SK-N-SH (cell line): ENCODE data around the gene RBMS3. TPM values are rescaled to one million over a fixed set of nuclear protein-coding genes. Genes with fewer than 3 reads are reported as not detected.

ENCODE experiments used
- CTCF ChIA-PET: fragments of 300-600, 350-600 bp; formaldehyde crosslinking; extraction: SDS; loops from one replicate; lab custom pipeline; 2021; lab: Yijun Ruan, JAX
- POLR2A ChIA-PET: fragments of 350-600 bp; sonication (Branson Sonifier 250); formaldehyde crosslinking; extraction: SDS; loops from one replicate; lab custom pipeline; 2020; ENCODE audit warnings: antibody characterized with exemption, inconsistent platforms; lab: Yijun Ruan, JAX
- DNase-seq: peaks from one replicate; pipeline ENCODE4 v3.0.0; 2012
- H2AFZ ChIP-seq: fragments of 200-600 bp; sonication (generic); 2 replicates; pipeline ENCODE4 v1.8.1; 2016; ENCODE audit warnings: antibody characterized with exemption, mild to moderate bottlenecking, low read depth
- H3F3A ChIP-seq: fragments of 200-600 bp; sonication (generic); replicated peaks from 2 replicates; pipeline ENCODE3; 2016; ENCODE audit warnings: antibody characterized with exemption, mild to moderate bottlenecking; ENCODE audit not compliant: insufficient read depth
- H3K27ac ChIP-seq, 2 experiments: fragments of 200-500 bp in 1 of 2; fragments of 200-600 bp in 1 of 2; sonication (Bioruptor generic) in 1 of 2; sonication (generic), shearing (Covaris generic) in 1 of 2; 2 replicates each; pipeline versions ENCODE4 v1.5.1 to v1.6.1; 2014 to 2016; ENCODE audit warnings: low read depth in 2 of 2, inconsistent platforms in 1 of 2, low read length in 1 of 2, mild to moderate bottlenecking in 1 of 2, mixed read lengths in 1 of 2
- H3K27me3 ChIP-seq: fragments of 200-600 bp; sonication (generic), shearing (Covaris generic); 2 replicates; pipeline ENCODE4 v1.6.1; 2016; ENCODE audit warnings: mixed run types; ENCODE audit not compliant: insufficient read depth
- H3K36me3 ChIP-seq, 2 experiments: fragments of 200-500 bp in 1 of 2; fragments of 200-600 bp in 1 of 2; sonication (Bioruptor generic) in 1 of 2; sonication (generic) in 1 of 2; replicated peaks in 1 of 2; 2 replicates each; pipeline versions ENCODE3 to v1.5.1; 2014 to 2016; ENCODE audit warnings: low read length in 1 of 2, mild to moderate bottlenecking in 1 of 2; ENCODE audit not compliant: insufficient read depth in 2 of 2, control insufficient read depth in 1 of 2
- H3K4me1 ChIP-seq, 2 experiments: fragments of 200-500 bp in 1 of 2; fragments of 200-600 bp in 1 of 2; sonication (Bioruptor generic) in 1 of 2; sonication (generic), shearing (Covaris generic) in 1 of 2; 2 replicates each; pipeline versions ENCODE4 v1.5.1 to v1.6.1; 2014 to 2016; ENCODE audit warnings: low read depth in 1 of 2, low read length in 1 of 2, mixed run types in 1 of 2; ENCODE audit not compliant: insufficient read depth in 2 of 2, control insufficient read depth in 1 of 2
- H3K4me2 ChIP-seq: fragments of 200-600 bp; sonication (generic), shearing (Covaris generic); 2 replicates; pipeline ENCODE4 v1.6.1; 2017; ENCODE audit warnings: mixed run types
- H3K4me3 ChIP-seq, 2 experiments: fragments of 200-500 bp in 1 of 2; fragments of 200-600 bp in 1 of 2; sonication (Bioruptor generic) in 1 of 2; sonication (generic), shearing (Covaris generic) in 1 of 2; 2 replicates each; pipeline versions ENCODE4 v1.5.1 to v1.8.1; 2014 to 2016; ENCODE audit warnings: low read depth in 2 of 2, inconsistent platforms in 1 of 2, low read length in 1 of 2, mild to moderate bottlenecking in 1 of 2, mixed read lengths in 1 of 2, moderate library complexity in 1 of 2
- H3K79me2 ChIP-seq: fragments of 200-600 bp; sonication (generic); 2 replicates; pipeline ENCODE4 v1.8.1; 2017; ENCODE audit warnings: mild to moderate bottlenecking; ENCODE audit not compliant: insufficient read depth
- H3K9ac ChIP-seq: fragments of 200-600 bp; sonication (generic); 2 replicates; pipeline ENCODE4 v1.6.1; 2017; ENCODE audit warnings: mixed run types
- H3K9me2 ChIP-seq: fragments of 200-600 bp; sonication (generic); 2 replicates; pipeline ENCODE4 v1.6.1; 2017; ENCODE audit warnings: mixed run types
- H3K9me3 ChIP-seq: fragments of 200-600 bp; sonication (generic); 2 replicates; pipeline ENCODE4 v1.6.1; 2017; ENCODE audit warnings: mixed run types, mild to moderate bottlenecking, moderate library complexity
- H4K20me1 ChIP-seq: fragments of 200-600 bp; sonication (generic); 2 replicates; pipeline ENCODE4 v1.6.1; 2017; ENCODE audit warnings: mild to moderate bottlenecking, mixed run types; ENCODE audit not compliant: insufficient read depth
- CHD2 ChIP-seq: fragments of 150-350 bp; IDR thresholded peaks from 2 replicates; pipeline ENCODE4 v1.6.1; 2018; ENCODE audit warnings: low read length; ENCODE audit not compliant: partially characterized antibody
- CTCF ChIP-seq: fragments of 200-600 bp; sonication (generic); IDR thresholded peaks from 2 replicates; pipeline ENCODE4 v1.6.1; 2017; ENCODE audit warnings: antibody characterized with exemption, mild to moderate bottlenecking, moderate library complexity
- ELF1 ChIP-seq: IDR thresholded peaks from 2 replicates; pipeline ENCODE4 v1.4.0; 2012
- FOXM1 ChIP-seq: IDR thresholded peaks from 2 replicates; pipeline ENCODE4 v1.4.0; 2012; ENCODE audit warnings: low read depth, mild to moderate bottlenecking
- GABPA ChIP-seq: IDR thresholded peaks from 2 replicates; pipeline ENCODE4 v1.4.0; 2012; ENCODE audit warnings: low read depth, mild to moderate bottlenecking
- GATA2 ChIP-seq: sonication (generic); formaldehyde crosslinking; IDR thresholded peaks from 2 replicates; pipeline ENCODE4 v1.5.0; 2020; ENCODE audit warnings: mild to moderate bottlenecking, missing genetic modification reagents
- IRF3 ChIP-seq: fragments of 150-350 bp; IDR thresholded peaks from 2 replicates; pipeline ENCODE4 v1.6.1; 2016; ENCODE audit warnings: mild to moderate bottlenecking, low read depth, low read length
- MEF2A ChIP-seq: IDR thresholded peaks from 2 replicates; pipeline ENCODE4 v1.4.0; 2012; ENCODE audit warnings: low read depth, borderline replicate concordance
- NRF1 ChIP-seq: IDR thresholded peaks from 2 replicates; pipeline ENCODE4 v1.6.1; 2012; ENCODE audit warnings: low read depth, mild to moderate bottlenecking, low read length
- PBX3 ChIP-seq: IDR thresholded peaks from 2 replicates; pipeline ENCODE4; 2012
- POLR2AphosphoS5 ChIP-seq: IDR thresholded peaks from 2 replicates; pipeline ENCODE4 v1.6.1; 2012; ENCODE audit warnings: low read depth, low read length
- RCOR1 ChIP-seq: fragments of 150-350 bp; IDR thresholded peaks from 2 replicates; pipeline ENCODE4 v1.6.1; 2017; ENCODE audit warnings: antibody characterized with exemption, low read length
- SIN3A ChIP-seq: IDR thresholded peaks from 2 replicates; pipeline ENCODE4 v1.6.1; 2012; ENCODE audit warnings: low read depth, mild to moderate bottlenecking, low read length, moderate library complexity, borderline replicate concordance
- SMC3 ChIP-seq: IDR thresholded peaks from 2 replicates; pipeline ENCODE4 v1.6.1; 2012; ENCODE audit warnings: low read depth, low read length, improper control_type of control experiment
- TCF12 ChIP-seq: IDR thresholded peaks from 2 replicates; pipeline ENCODE4 v1.4.0; 2012
- USF1 ChIP-seq: IDR thresholded peaks from 2 replicates; pipeline ENCODE4 v1.4.0; 2012; ENCODE audit warnings: low read depth, borderline replicate concordance
- USF2 ChIP-seq: fragments of 150-350 bp; IDR thresholded peaks from 2 replicates; pipeline ENCODE4 v1.6.1; 2017; ENCODE audit warnings: antibody characterized with exemption, low read length, low read depth, borderline replicate concordance
- YY1 ChIP-seq: IDR thresholded peaks from 2 replicates; pipeline ENCODE4 v1.4.0; 2012; ENCODE audit warnings: low read depth, mild to moderate bottlenecking
- WGBS: methylation state at CpG from one replicate; pipeline ENCODE4 v1.1.6; 2017; ENCODE audit warnings: low lambda C conversion rate; 5-methylcytosine and 5-hydroxymethylcytosine counted together
- polyA plus RNA-seq, 3 experiments: library from polyadenylated mRNA; depleted of rRNA; stranded (reverse); fragments of >200 nt; gene quantifications; 2 replicates each; pipeline ENCODE4 v1.2.3, GENCODE V29; 2012

Gene RBMS3
- polyA plus RNA-seq, 1 of the 3 experiments (the other 2 are of a cell fraction), result 8.2 TPM

- Histone ChIP-seq H4K20me1 (no peaks in the 10 kb centered on the region), H3K9ac (no peak overlapping the region), H3K9me3 (no peaks in the 10 kb centered on the region)
- DNase-seq, result no peak
- TF ChIP-seq PBX3 (no peak), TCF12 (no peak), CTCF (no peak), POLR2AphosphoS5 (no peak), RCOR1 (no peak), FOXM1 (no peak), GABPA (no peak), ELF1 (no peak), CHD2 (no peak), YY1 (no peak), USF1 (no peak), GATA2 (no peak), SIN3A (no peak), IRF3 (no peak), NRF1 (no peak), MEF2A (no peak), SMC3 (no peak), USF2 (no peak)
- TF ChIP-seq, all 33 proteins: peak for 0
- no peak overlapping the region for H3K4me3 ChIP-seq
- H3K9me2 ChIP-seq, result no peaks in the 10 kb centered on the region
- H3K36me3 ChIP-seq, result no peaks in the 10 kb centered on the region
- POLR2A ChIA-PET, result no interaction called here
- no peak overlapping the region for H3K27ac ChIP-seq
- H3K27me3 ChIP-seq, result no peaks in the 10 kb centered on the region
- H3F3A ChIP-seq, result no peaks in the 10 kb centered on the region
- CTCF ChIA-PET, result interaction anchor here (0.7 kb wide), 1 partner anchor 172 kb away, joined by 4 read pairs; no protein-coding TSS in a partner anchor
- H3K4me2 ChIP-seq, result no peak overlapping the region
- peaks cover 0 to 4% of the 10 kb centered on the region in 2 experiments; a peak in 1 of 4 replicates for H3K4me1 ChIP-seq
- 50% methylated on average over 1 of the region's 1 CpG for WGBS
- H2AFZ ChIP-seq, result no peak overlapping the region
- H3K79me2 ChIP-seq, result no peaks in the 10 kb centered on the region
Observed at GRCh38 chr3:30026851-30027250, 746.0 kb downstream of the RBMS3 start.
